WERI-Rb-1 (cell line): Measurements from ENCODE around the gene DIRAS2.

Experiments used
- DNase-seq: peaks from one replicate; pipeline ENCODE4 v3.0.0-alpha.2; 2020
- H3K27ac ChIP-seq: fragments of 250-450 bp; sonication (Bioruptor Pico); 2 replicates; pipeline ENCODE4 v1.5.1; 2020; ENCODE audit warnings: mild to moderate bottlenecking, moderate library complexity
- H3K27me3 ChIP-seq: fragments of 250-450 bp; sonication (Bioruptor Pico); 2 replicates; pipeline ENCODE4 v1.5.1; 2021; ENCODE audit warnings: mild to moderate bottlenecking, low read depth, moderate library complexity; ENCODE audit not compliant: insufficient read depth, severe bottlenecking
- H3K36me3 ChIP-seq: fragments of 250-450 bp; sonication (Bioruptor Pico); 2 replicates; pipeline ENCODE4 v1.5.1; 2020; ENCODE audit warnings: mild to moderate bottlenecking, moderate library complexity
- H3K4me3 ChIP-seq: 2 replicates; pipeline ENCODE4 v1.5.1; 2011; ENCODE audit warnings: low read depth, mild to moderate bottlenecking, control low read depth, low read length
- H3K9me3 ChIP-seq: fragments of 250-450 bp; sonication (Bioruptor Pico); 2 replicates; pipeline ENCODE4 v1.5.1; 2021; ENCODE audit warnings: mild to moderate bottlenecking, moderate library complexity; ENCODE audit not compliant: severe bottlenecking
- TF ChIP-seq, protein P1 (sequence below): IDR thresholded peaks from 2 replicates; pipeline ENCODE4 v1.5.1; 2011; ENCODE audit warnings: low read depth, mild to moderate bottlenecking, control low read depth, inconsistent platforms, low read length

Gene DIRAS2

GRCh38 chr9:90645721-90646120, 3.1 kb upstream of the DIRAS2 start:
- Histone ChIP-seq H3K27me3 (no peaks in the 10 kb centered on the region), H3K27ac (no peak overlapping the region), H3K9me3 (peaks cover 11% of the 10 kb centered on the region), H3K4me3 (no peak overlapping the region), H3K36me3 (no peaks in the 10 kb centered on the region)
- no peak for DNase-seq
- TF ChIP-seq, protein P1, sequence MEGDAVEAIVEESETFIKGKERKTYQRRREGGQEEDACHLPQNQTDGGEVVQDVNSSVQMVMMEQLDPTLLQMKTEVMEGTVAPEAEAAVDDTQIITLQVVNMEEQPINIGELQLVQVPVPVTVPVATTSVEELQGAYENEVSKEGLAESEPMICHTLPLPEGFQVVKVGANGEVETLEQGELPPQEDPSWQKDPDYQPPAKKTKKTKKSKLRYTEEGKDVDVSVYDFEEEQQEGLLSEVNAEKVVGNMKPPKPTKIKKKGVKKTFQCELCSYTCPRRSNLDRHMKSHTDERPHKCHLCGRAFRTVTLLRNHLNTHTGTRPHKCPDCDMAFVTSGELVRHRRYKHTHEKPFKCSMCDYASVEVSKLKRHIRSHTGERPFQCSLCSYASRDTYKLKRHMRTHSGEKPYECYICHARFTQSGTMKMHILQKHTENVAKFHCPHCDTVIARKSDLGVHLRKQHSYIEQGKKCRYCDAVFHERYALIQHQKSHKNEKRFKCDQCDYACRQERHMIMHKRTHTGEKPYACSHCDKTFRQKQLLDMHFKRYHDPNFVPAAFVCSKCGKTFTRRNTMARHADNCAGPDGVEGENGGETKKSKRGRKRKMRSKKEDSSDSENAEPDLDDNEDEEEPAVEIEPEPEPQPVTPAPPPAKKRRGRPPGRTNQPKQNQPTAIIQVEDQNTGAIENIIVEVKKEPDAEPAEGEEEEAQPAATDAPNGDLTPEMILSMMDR: peak; percentile 30; the same call in 1 of the 2 replicates

DNA sequence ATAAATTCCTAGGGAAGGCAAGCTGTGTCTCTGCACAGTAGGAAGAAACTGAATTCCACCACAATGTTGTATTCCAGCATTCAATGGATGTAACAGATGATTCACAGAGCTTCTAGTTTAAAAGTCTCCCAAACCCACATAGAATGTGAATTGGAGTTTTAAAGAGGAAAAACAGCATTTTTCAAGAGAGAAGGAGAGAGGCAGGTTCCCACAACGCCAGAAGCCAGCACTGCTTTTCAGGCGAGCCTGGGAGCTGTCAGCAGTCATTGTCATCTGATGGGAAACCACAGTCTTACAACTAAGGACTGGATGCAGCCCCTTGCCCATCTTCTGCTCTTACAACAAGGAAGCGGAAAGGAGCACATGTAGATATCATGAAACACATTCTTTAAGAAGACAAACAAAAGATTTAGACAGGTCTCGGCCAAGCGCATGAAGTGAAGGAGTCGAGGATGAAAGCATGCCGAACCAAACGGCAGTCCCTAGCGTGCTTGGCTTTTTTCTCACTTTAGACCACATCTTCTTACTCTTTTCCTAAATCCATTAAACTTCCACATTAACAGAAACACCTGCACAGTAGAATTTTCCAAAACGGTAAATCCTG, 638 bp downstream of the DIRAS2 start:
- Histone ChIP-seq H3K27me3 (no peaks in the 10 kb centered on the region), H3K27ac (peak overlapping the region; percentile 57), H3K36me3 (no peaks in the 10 kb centered on the region), H3K4me3 (peak overlapping the region; percentile 73), H3K9me3 (no peaks in the 10 kb centered on the region)
- TF ChIP-seq, protein P1: no peak
- DNase-seq: no peak

DNA sequence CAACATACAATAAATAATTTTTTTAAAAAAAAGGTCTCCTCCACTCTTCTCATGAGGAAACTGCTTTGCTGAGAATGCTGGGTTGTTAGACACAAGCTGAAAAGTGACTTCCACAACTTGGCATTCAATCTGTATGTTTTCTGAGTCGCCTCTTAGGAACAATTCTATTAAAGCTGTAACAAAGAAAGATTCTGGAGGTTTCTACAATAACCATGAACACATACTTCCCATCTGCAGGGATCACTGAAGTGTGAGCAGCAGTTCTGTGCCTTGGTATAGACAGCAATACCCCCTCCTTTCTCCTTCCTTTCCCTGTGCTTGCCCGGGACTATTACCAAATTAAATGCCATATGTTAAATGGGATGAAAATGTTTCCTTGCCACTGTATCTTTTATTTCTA, 1.5 kb downstream of the DIRAS2 start:
- H3K27ac ChIP-seq: no peak overlapping the region
- DNase-seq: no peak
- TF ChIP-seq, protein P1: no peak
- no peaks in the 10 kb centered on the region for H3K27me3 ChIP-seq
- H3K36me3 ChIP-seq: no peaks in the 10 kb centered on the region
- H3K4me3 ChIP-seq: peak overlapping the region; percentile 73
- H3K9me3 ChIP-seq: no peaks in the 10 kb centered on the region

- TF ChIP-seq, protein P1: no peak
- Histone ChIP-seq H3K4me3 (no peak overlapping the region), H3K27me3 (no peaks in the 10 kb centered on the region), H3K9me3 (no peaks in the 10 kb centered on the region), H3K36me3 (no peaks in the 10 kb centered on the region), H3K27ac (no peak overlapping the region)
- DNase-seq: no peak
Measured at GRCh38 chr9:90640361-90640760, 2.3 kb downstream of the DIRAS2 start.

GRCh38 chr9:90637626-90638025, 5.0 kb downstream of the DIRAS2 start:
- DNase-seq: peak; percentile 45
- H3K9me3 ChIP-seq: no peaks in the 10 kb centered on the region

More at GRCh38 chr9:90637626-90638025, 5.0 kb downstream of the DIRAS2 start:
- Histone ChIP-seq H3K27ac (no peak overlapping the region), H3K4me3 (no peak overlapping the region), H3K36me3 (no peaks in the 10 kb centered on the region), H3K27me3 (no peaks in the 10 kb centered on the region)
- TF ChIP-seq, protein P1: no peak
